ENCODE results near the gene BTK. TPM values are rescaled to one million over a fixed set of nuclear protein-coding genes. Genes with fewer than 3 reads are reported as not detected.

The BTK gene
- 10 to 100 TPM in 3 of 4 donors, 1 to 10 TPM in 1; 9.5 to 45.7 (median 19.6) TPM for total RNA-seq

DNA sequence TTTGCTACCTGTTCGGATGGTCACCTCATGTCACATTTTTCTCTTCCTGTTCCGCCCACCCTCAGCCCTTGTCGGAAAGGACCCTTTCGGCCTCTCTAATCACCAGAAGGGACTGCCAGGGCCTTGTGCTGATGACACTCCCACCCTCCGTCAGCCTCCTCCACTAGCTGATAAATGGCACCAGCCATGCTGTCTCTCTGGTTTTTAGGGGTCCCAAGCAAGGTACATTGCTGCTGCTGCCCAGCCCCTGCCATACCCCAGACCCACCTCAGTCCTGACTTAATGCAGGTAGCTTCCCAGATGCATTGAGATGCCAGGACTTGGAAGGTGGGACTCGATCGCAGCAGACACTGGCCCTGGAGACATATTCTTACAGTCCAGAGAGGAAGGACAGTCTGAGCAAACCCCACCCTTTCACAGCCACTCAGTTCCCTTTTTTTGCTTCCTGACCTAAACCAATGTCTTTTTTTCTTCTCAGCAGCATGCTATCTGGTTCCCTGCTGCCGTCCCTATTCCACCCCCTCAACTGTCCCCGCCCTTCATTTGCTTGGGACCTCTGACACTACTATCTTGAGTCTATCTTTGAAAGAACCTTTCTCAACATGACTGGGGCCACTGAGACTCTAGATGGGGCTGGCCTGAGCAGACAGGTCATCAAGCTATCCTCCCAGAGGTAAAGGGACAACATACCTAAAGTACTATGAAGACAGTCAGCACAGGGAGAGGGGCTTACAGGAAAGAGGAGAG lies at the start of gene BTK:
BTK (minus strand) TSS at position 397 of the 747 bp plus-strand sequence. CDS start 10,907 bp downstream, outside the sequence.
- TF ChIP-seq, protein P1, sequence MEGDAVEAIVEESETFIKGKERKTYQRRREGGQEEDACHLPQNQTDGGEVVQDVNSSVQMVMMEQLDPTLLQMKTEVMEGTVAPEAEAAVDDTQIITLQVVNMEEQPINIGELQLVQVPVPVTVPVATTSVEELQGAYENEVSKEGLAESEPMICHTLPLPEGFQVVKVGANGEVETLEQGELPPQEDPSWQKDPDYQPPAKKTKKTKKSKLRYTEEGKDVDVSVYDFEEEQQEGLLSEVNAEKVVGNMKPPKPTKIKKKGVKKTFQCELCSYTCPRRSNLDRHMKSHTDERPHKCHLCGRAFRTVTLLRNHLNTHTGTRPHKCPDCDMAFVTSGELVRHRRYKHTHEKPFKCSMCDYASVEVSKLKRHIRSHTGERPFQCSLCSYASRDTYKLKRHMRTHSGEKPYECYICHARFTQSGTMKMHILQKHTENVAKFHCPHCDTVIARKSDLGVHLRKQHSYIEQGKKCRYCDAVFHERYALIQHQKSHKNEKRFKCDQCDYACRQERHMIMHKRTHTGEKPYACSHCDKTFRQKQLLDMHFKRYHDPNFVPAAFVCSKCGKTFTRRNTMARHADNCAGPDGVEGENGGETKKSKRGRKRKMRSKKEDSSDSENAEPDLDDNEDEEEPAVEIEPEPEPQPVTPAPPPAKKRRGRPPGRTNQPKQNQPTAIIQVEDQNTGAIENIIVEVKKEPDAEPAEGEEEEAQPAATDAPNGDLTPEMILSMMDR (IDR thresholded peaks at IDR 0.05; ENCODE audit: low read depth), result no peak

DNA sequence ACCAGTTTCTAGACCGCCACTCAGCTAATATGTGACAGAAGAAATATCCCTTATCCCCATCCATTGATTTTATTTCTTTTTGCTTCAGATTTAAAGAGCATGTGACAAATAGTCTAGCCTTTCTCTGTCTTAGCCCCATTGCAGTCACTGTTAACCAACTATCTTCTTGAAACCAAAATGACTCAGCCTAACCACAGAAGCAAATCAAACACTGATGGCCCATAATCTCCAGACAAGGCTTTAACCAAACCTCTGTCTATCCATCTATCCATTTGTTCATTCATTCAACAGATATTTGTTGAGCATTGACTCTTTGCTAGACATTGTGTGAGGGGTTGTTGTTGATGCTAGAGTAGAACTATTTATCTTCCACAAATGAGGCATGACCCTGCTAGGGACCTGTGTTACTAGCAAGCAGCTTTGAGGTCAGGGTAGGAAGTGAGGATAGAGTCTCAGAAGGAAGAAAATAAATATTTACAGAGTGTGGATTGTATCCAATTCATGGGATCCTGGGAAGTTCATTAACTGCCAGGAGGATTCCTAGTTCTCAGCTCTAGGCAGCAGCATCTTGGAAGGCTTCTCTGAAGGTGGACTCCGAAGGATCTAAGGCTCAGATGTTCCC lies 44.6 kb upstream of the BTK start:
- TF ChIP-seq, protein P1 (IDR thresholded peaks at IDR 0.05; ENCODE audit: low read depth), result no peak

DNA sequence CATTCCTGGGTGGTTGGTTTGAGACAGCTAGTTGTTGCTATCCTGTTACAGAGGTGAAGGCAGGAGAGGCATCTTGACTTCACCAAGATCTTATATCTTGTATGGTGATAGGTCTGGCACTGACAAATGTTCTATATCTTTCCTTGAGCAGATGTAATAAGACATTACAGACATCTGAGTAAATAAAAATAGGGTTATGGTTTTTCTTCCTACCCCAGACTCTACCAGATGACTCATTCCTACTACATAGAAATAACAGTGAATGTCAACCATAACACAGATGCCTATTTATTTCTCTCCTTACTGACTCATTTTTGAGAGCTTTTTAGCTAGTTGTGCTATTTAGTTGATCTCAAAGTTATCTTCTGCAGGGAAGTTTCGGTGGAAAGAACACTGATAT lies 43.9 kb upstream of the BTK start:
- TF ChIP-seq, protein P1 (IDR thresholded peaks at IDR 0.05; ENCODE audit: low read depth), result no peak

DNA sequence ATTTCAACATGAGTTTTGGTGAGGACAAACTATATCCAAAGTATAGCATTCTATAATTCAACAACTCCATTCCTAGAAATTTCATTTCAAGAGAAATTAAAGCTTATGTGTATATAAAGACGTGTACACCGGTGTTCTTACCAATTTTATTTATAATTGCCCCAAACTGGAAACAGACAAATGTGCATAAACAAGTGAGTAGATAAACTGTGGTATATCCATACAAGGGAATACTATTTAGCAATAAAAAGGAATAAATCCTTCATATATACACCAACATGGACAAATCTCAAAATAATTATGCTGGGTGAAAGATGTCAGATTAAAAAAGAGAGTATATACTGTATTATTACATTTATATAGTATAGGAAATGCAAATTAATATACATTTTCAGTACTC lies 42.0 kb upstream of the BTK start:
- TF ChIP-seq, protein P1 (IDR thresholded peaks at IDR 0.05; ENCODE audit: low read depth), result no peak

DNA sequence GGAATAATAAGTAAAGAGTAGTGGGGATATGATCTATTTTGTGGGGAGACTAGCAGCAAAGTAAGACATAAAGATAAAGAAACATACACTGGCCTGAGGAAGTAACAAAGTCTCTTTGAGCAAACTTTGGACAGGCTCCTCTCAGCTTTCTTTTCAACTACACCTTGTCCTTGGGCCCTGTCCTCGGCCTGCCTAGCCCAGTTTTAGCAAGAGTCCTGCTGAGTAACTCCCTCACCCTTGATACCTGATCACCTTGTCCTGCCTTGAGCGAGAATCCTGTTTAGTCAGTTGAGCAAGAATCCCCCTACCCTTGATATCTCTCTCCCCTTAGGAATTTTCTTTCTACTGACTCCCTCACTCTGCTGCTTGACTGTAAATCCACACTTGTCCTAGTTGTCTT lies 33.5 kb upstream of the BTK start:
- TF ChIP-seq, protein P1 (IDR thresholded peaks at IDR 0.05; ENCODE audit: low read depth), result no peak

DNA sequence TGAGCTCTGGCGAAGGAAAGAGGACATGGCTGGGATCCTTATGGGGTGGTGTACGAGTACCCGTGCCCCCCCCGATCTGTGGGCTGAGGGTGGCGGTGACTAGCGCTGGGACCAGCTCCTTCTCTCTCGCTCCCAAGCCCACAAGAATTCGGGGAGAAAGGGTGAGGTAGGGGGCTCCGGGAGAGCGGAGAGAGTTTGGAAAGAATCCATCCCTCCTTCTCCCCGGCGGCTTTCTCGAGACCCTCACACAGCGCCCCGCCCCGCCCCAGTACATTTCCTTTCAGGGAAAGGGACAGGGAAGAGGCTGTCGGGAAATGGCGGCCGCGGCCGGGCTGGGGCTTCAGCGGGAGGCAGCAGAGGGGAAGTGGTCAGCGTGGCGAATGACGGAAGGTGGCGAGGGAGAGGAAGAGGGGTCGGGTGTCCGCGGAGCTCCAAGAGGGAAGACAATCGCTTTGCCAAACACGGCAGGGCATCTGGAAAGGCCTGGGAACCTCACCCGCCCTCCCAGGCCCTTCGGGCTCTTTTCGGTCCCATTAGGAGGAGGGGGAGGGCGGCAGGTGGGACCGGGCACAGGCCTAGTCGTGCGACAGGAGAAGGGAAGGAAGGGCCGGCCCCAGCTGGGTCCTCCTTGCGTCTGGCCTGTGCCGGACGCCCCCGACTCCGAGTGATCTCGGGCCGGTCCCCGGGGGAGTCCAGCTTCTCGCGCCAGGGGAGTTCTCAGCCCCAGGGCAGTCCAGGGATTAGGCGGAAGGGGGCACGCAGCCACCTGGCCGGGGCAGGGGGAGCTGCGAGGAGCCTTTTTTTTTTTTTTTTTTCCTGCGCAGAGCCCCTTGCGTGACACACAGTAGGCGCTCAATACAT lies 32.2 kb upstream of the BTK start:
- TF ChIP-seq, protein P1 (IDR thresholded peaks at IDR 0.05; ENCODE audit: low read depth), result no peak

DNA sequence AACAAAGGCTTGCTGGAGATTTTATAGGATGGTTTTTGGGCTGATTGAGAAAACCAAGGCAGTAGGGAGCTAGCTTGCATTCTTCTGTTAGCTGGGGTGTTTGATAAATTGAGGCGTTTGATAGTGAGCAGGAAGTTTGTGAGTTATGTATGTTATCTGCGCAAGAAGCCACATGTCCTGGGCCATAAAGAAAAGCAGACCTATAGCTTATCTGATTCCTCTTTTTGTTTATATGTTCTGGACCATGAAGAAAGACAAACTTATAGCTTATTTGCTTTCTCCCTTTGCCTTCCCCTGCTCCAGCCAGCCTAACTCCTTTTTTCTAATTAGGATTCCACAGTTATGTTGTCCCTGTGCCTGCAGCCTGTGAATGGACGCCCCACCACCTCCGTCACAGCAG lies 31.2 kb upstream of the BTK start:
- TF ChIP-seq, protein P1 (IDR thresholded peaks at IDR 0.05; ENCODE audit: low read depth), result no peak

Data from subcutaneous adipose tissue (tissue), 4 donors.